HEK293 (cell line): Measurements from ENCODE around the gene LMO1.

Experiments used
- CTCF ChIA-PET: fragments of 350-600 bp; formaldehyde crosslinking; extraction: SDS; loops from one replicate; lab custom pipeline; 2021; ENCODE audit warnings: antibody characterized with exemption; lab: Yijun Ruan, JAX
- POLR2A ChIA-PET: fragments of 300-600 bp; formaldehyde crosslinking; extraction: SDS; loops from one replicate; lab custom pipeline; 2020; ENCODE audit warnings: antibody characterized with exemption, inconsistent platforms; lab: Yijun Ruan, JAX
- H3K27ac ChIP-seq: fragments of 200-500 bp; sonication (Bioruptor generic); 2 replicates; pipeline ENCODE4 v1.5.1; 2014; ENCODE audit warnings: low read depth, low read length, control low read depth, inconsistent platforms; ENCODE audit errors: extremely low read depth
- H3K36me3 ChIP-seq, 2 experiments: fragments of 200-500 bp in 1 of 2; sonication (Bioruptor generic) in 1 of 2; 1 replicate in 1 of 2; 2 replicates in 1 of 2; pipeline ENCODE4 v1.5.1; 2014 to 2017; ENCODE audit warnings: inconsistent platforms in 2 of 2, low read length in 2 of 2; ENCODE audit not compliant: control insufficient read depth in 2 of 2, insufficient read depth in 1 of 2
- H3K4me1 ChIP-seq: fragments of 200-500 bp; sonication (Bioruptor generic); 2 replicates; pipeline ENCODE4 v1.5.1; 2014; ENCODE audit warnings: mild to moderate bottlenecking, low read length, inconsistent platforms; ENCODE audit not compliant: control insufficient read depth, insufficient read depth
- H3K4me3 ChIP-seq: 2 replicates; pipeline ENCODE4 v1.5.1; 2011; ENCODE audit warnings: low read depth, mild to moderate bottlenecking, control low read depth, low read length, moderate library complexity
- H3K9me3 ChIP-seq: fragments of 200-500 bp; sonication (Bioruptor generic); 2 replicates; pipeline ENCODE4 v1.5.1; 2014; ENCODE audit warnings: low read depth, low read length, inconsistent platforms; ENCODE audit not compliant: control insufficient read depth, insufficient read depth
- AEBP2 ChIP-seq: fragments of 450-650 bp; formaldehyde crosslinking; IDR thresholded peaks from 2 replicates; pipeline ENCODE4 v1.5.1; 2016; ENCODE audit warnings: missing biosample characterization, missing genetic modification characterization, borderline replicate concordance
- EGR2 ChIP-seq: fragments of 450-650 bp; formaldehyde crosslinking; IDR thresholded peaks from 2 replicates; pipeline ENCODE4 v1.5.1; 2016; ENCODE audit warnings: low read depth, missing biosample characterization, missing genetic modification characterization
- HOXA7 ChIP-seq: sonication (generic); formaldehyde crosslinking; IDR thresholded peaks from 2 replicates; pipeline ENCODE4 v1.8.1; 2022; ENCODE audit warnings: missing genetic modification reagents, borderline replicate concordance
- HOXD13 ChIP-seq: sonication (generic); formaldehyde crosslinking; IDR thresholded peaks from 2 replicates; pipeline ENCODE4 v1.8.0; 2022; ENCODE audit warnings: missing genetic modification reagents, borderline replicate concordance
- MZF1 ChIP-seq: fragments of 450-650 bp; formaldehyde crosslinking; IDR thresholded peaks from 2 replicates; pipeline ENCODE4 v1.5.1; 2017; ENCODE audit warnings: missing biosample characterization, missing genetic modification characterization, borderline replicate concordance
- ZBTB1 ChIP-seq: fragments of 450-650 bp; formaldehyde crosslinking; IDR thresholded peaks from 2 replicates; pipeline ENCODE4 v1.5.1; 2016; ENCODE audit warnings: missing biosample characterization, missing genetic modification characterization
- ZBTB48 ChIP-seq: fragments of 450-650 bp; formaldehyde crosslinking; IDR thresholded peaks from 2 replicates; pipeline ENCODE4 v1.5.1; 2016; ENCODE audit warnings: missing biosample characterization, missing genetic modification characterization
- ZEB2 ChIP-seq: fragments of 450-650 bp; formaldehyde crosslinking; IDR thresholded peaks from 2 replicates; pipeline ENCODE4 v1.5.1; 2016; ENCODE audit warnings: missing biosample characterization, missing genetic modification characterization
- ZFP41 ChIP-seq: fragments of 450-650 bp; formaldehyde crosslinking; IDR thresholded peaks from 2 replicates; pipeline ENCODE4 v1.5.1; 2016; ENCODE audit warnings: missing biosample characterization, missing genetic modification characterization, borderline replicate concordance
- ZNF10 ChIP-seq: fragments of 450-650 bp; formaldehyde crosslinking; IDR thresholded peaks from 2 replicates; pipeline ENCODE4 v1.5.1; 2017; ENCODE audit warnings: missing biosample characterization, missing genetic modification characterization
- ZNF114 ChIP-seq: fragments of 450-650 bp; formaldehyde crosslinking; IDR thresholded peaks from 2 replicates; pipeline ENCODE4 v1.5.0; 2017; ENCODE audit warnings: missing biosample characterization, missing genetic modification characterization
- ZNF292 ChIP-seq: fragments of 450-650 bp; formaldehyde crosslinking; IDR thresholded peaks from 2 replicates; pipeline ENCODE4 v1.5.1; 2016; ENCODE audit warnings: low read depth, missing biosample characterization, missing genetic modification characterization, borderline replicate concordance
- ZNF335 ChIP-seq: fragments of 450-650 bp; formaldehyde crosslinking; conservative IDR thresholded peaks from 2 replicates; pipeline ENCODE4 v1.5.1; 2016; ENCODE audit warnings: missing biosample characterization, missing genetic modification characterization
- ZNF366 ChIP-seq: fragments of 450-650 bp; formaldehyde crosslinking; conservative IDR thresholded peaks from 2 replicates; pipeline ENCODE4 v1.5.1; 2016; ENCODE audit warnings: missing biosample characterization, missing genetic modification characterization
- ZNF530 ChIP-seq: fragments of 450-650 bp; formaldehyde crosslinking; IDR thresholded peaks from 2 replicates; pipeline ENCODE4 v1.5.1; 2016; ENCODE audit warnings: low read depth, missing biosample characterization, missing genetic modification characterization
- ZNF561 ChIP-seq: fragments of 450-650 bp; IDR thresholded peaks from 2 replicates; pipeline ENCODE4 v1.5.1; 2018; ENCODE audit warnings: missing biosample characterization, missing genetic modification characterization, borderline replicate concordance
- ZNF580 ChIP-seq: fragments of 450-650 bp; formaldehyde crosslinking; IDR thresholded peaks from 2 replicates; pipeline ENCODE4 v1.5.1; 2016; ENCODE audit warnings: missing biosample characterization, missing genetic modification characterization
- ZNF600 ChIP-seq: fragments of 450-650 bp; formaldehyde crosslinking; IDR thresholded peaks from 2 replicates; pipeline ENCODE4 v1.5.1; 2016; ENCODE audit warnings: missing biosample characterization, missing genetic modification characterization
- ZNF658 ChIP-seq: fragments of 450-650 bp; formaldehyde crosslinking; IDR thresholded peaks from 2 replicates; pipeline ENCODE4; 2016; ENCODE audit warnings: missing biosample characterization, missing genetic modification characterization
- ZNF670 ChIP-seq: fragments of 450-650 bp; formaldehyde crosslinking; IDR thresholded peaks from 2 replicates; pipeline ENCODE4 v1.5.1; 2016; ENCODE audit warnings: missing biosample characterization, missing genetic modification characterization, low read depth
- ZNF777 ChIP-seq: fragments of 450-650 bp; formaldehyde crosslinking; IDR thresholded peaks from 2 replicates; pipeline ENCODE4 v1.5.1; 2017; ENCODE audit warnings: missing biosample characterization, missing genetic modification characterization, borderline replicate concordance
- ZNF837 ChIP-seq: fragments of 450-650 bp; formaldehyde crosslinking; IDR thresholded peaks from 2 replicates; pipeline ENCODE4 v1.5.1; 2016; ENCODE audit warnings: missing biosample characterization, missing genetic modification characterization
- ZNF843 ChIP-seq: fragments of 450-650 bp; formaldehyde crosslinking; IDR thresholded peaks from 2 replicates; pipeline ENCODE4 v1.5.1; 2016; ENCODE audit warnings: missing biosample characterization, missing genetic modification characterization
- ZSCAN30 ChIP-seq: fragments of 450-650 bp; IDR thresholded peaks from 2 replicates; pipeline ENCODE4 v1.5.1; 2018; ENCODE audit warnings: missing biosample characterization, mild to moderate bottlenecking, missing genetic modification characterization, moderate library complexity
- TF ChIP-seq, protein P1 (sequence below): fragments of 450-650 bp; formaldehyde crosslinking; IDR thresholded peaks from 2 replicates; pipeline ENCODE4 v1.5.1; 2017; ENCODE audit warnings: missing biosample characterization, missing genetic modification characterization

The LMO1 gene

DNA sequence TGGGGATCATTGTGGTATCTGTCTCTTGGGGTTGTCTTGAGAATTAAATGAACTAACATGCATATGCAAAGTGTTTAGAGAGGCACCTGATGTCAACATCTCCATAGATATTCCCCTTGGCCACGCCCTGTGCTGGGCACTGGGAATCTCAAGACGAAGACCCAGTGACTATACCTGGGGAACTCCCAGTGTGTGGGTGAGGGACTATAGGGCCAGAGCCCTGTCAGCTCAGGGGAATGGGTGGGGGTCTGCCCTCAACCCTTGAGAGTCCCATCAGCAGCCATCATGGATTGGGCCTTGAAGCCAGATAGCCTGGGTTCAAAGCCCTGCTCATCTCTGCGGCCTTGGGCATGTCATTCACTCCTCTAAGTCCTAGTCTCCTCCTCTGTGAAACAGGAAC lies 21.6 kb upstream of the LMO1 start:
- Histone ChIP-seq H3K4me1 (no peaks in the 10 kb centered on the region), H3K27ac (no peak overlapping the region), H3K4me3 (no peak overlapping the region)
- no peak for TF ChIP-seq ZNF114
- TF ChIP-seq, protein P1, sequence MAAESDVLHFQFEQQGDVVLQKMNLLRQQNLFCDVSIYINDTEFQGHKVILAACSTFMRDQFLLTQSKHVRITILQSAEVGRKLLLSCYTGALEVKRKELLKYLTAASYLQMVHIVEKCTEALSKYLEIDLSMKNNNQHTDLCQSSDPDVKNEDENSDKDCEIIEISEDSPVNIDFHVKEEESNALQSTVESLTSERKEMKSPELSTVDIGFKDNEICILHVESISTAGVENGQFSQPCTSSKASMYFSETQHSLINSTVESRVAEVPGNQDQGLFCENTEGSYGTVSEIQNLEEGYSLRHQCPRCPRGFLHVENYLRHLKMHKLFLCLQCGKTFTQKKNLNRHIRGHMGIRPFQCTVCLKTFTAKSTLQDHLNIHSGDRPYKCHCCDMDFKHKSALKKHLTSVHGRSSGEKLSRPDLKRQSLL (tag by site-specific recombination) = no peak
- TF ChIP-seq ZNF777 = no peak
- no peak for TF ChIP-seq EGR2 (tag by site-specific recombination)
- TF ChIP-seq ZNF530 (tag by site-specific recombination) = no peak
- no peak for TF ChIP-seq ZEB2 (tag by site-specific recombination)
- TF ChIP-seq ZNF600 (tag by site-specific recombination) = no peak
- no peak for TF ChIP-seq ZNF843 (tag by site-specific recombination)
- TF ChIP-seq ZNF335 (tag by site-specific recombination) = no peak
- no peak for TF ChIP-seq MZF1 (tag by site-specific recombination)
- no peak for TF ChIP-seq ZNF561 (tag by site-specific recombination)
- no peak for TF ChIP-seq ZNF366 (tag by site-specific recombination)
- TF ChIP-seq AEBP2 (tag by site-specific recombination) = no peak
- TF ChIP-seq ZBTB1 (tag by site-specific recombination) = no peak
- no peak for TF ChIP-seq ZNF580 (tag by site-specific recombination)
- TF ChIP-seq ZSCAN30 (tag by site-specific recombination) = no peak
- TF ChIP-seq ZBTB48 = no peak
- TF ChIP-seq, all 188 proteins: peak for 0
- Histone ChIP-seq H3K9me3 (no peaks in the 10 kb centered on the region), H3K36me3 (no peaks in the 10 kb centered on the region)
- CTCF ChIA-PET = no interaction called here
- POLR2A ChIA-PET = no interaction called here

DNA sequence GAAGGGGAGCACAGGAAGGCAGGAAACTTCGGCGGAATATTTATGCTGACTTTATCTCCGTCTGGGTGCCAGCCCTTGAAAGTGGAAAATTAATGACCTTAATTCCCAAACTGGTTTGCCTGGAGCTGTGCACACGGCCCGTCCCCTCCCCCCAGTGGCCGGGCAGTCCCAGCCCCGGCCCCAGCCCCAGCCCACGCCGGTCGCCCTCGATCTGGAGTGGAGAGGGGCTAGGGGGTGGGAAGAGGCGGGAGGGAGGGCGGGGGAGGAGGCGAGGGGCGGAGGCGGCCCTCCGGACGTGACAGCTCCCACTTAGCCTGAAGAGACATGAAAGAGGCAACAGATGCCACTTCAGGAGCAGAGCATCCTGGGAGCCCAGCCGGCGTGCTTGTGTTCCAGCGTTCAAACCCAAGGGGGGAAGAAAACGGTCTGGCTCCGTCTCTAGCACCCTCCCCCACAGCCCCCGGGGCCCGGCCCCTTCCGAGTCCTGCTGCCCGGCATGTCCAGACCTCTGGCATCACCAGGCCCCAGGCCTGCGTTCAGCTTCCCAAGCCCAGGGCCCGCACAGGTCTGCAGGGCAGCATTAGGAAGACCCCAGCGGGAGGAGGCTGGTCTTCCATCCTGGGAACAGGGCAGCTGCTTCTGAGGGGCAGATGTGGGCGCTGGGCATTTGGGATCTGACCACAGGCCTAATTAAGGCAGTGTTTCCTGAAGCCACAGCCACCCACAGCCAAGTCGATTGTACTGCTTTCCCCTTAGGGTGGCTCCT lies 20.0 kb upstream of the LMO1 start:
- CTCF ChIA-PET = interaction anchor here (1.0 kb wide), 1 partner anchor 20 kb away, joined by 3 read pairs; the partner anchor contains the start of gene LMO1
- Histone ChIP-seq H3K27ac (no peak overlapping the region), H3K36me3 (no peaks in the 10 kb centered on the region), H3K4me3 (no peak overlapping the region), H3K9me3 (no peaks in the 10 kb centered on the region), H3K4me1 (no peaks in the 10 kb centered on the region)
- POLR2A ChIA-PET = no interaction called here
- no peak for TF ChIP-seq HOXD13 (CRISPR knock-in tag)
- no peak for TF ChIP-seq ZNF670 (tag by site-specific recombination)
- no peak for TF ChIP-seq HOXA7
- TF ChIP-seq ZNF292 (tag by site-specific recombination) = no peak
- no peak for TF ChIP-seq ZNF10 (tag by site-specific recombination)
- no peak for TF ChIP-seq ZNF530 (tag by site-specific recombination)
- no peak for TF ChIP-seq ZNF658 (tag by site-specific recombination)
- TF ChIP-seq ZNF837 (tag by site-specific recombination) = no peak
- TF ChIP-seq ZFP41 (tag by site-specific recombination) = no peak
